Measurements from ENCODE around the gene NOP14.

The NOP14 gene

GRCh38 chr4:2943364-2944090, 19.7 kb downstream of the NOP14 start:
- TF ChIP-seq SPI1 (IDR thresholded peaks at IDR 0.05; ENCODE audit: borderline replicate concordance, low read depth) (no peak), POLR2AphosphoS5 (IDR thresholded peaks at IDR 0.05; ENCODE audit: low read depth) (no peak), GABPA (IDR thresholded peaks at IDR 0.05; ENCODE audit: low read depth) (no peak), REST (IDR thresholded peaks at IDR 0.05; ENCODE audit: insufficient replicate concordance, low read depth) (no peak)
- TF ChIP-seq, protein P1, sequence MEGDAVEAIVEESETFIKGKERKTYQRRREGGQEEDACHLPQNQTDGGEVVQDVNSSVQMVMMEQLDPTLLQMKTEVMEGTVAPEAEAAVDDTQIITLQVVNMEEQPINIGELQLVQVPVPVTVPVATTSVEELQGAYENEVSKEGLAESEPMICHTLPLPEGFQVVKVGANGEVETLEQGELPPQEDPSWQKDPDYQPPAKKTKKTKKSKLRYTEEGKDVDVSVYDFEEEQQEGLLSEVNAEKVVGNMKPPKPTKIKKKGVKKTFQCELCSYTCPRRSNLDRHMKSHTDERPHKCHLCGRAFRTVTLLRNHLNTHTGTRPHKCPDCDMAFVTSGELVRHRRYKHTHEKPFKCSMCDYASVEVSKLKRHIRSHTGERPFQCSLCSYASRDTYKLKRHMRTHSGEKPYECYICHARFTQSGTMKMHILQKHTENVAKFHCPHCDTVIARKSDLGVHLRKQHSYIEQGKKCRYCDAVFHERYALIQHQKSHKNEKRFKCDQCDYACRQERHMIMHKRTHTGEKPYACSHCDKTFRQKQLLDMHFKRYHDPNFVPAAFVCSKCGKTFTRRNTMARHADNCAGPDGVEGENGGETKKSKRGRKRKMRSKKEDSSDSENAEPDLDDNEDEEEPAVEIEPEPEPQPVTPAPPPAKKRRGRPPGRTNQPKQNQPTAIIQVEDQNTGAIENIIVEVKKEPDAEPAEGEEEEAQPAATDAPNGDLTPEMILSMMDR (IDR thresholded peaks at IDR 0.05; ENCODE audit: insufficient read depth, low read length), result no peak
- DNase-seq (ENCODE audit: low read depth in 1 of 2, low spot score in 1 of 2), result no peak
- H3K27me3 ChIP-seq (ENCODE audit: insufficient read depth, poor library complexity, severe bottlenecking), result no peaks in the 10 kb centered on the region

GRCh38 chr4:2942532-2943363, 20.5 kb downstream of the NOP14 start:
- Histone ChIP-seq H3K4me3 (replicated peaks; ENCODE audit: insufficient read depth, low read length) (no peak overlapping the region), H3K27ac (replicated peaks) (no peak overlapping the region), H3K27me3 (ENCODE audit: insufficient read depth, poor library complexity, severe bottlenecking) (no peaks in the 10 kb centered on the region)
- TF ChIP-seq REST (IDR thresholded peaks at IDR 0.05; ENCODE audit: insufficient replicate concordance, low read depth) (no peak), POLR2AphosphoS5 (IDR thresholded peaks at IDR 0.05; ENCODE audit: low read depth) (peak; percentile 59)
- DNase-seq (ENCODE audit: low read depth in 1 of 2, low spot score in 1 of 2), result no peak

More at GRCh38 chr4:2943364-2944090, 19.7 kb downstream of the NOP14 start:
- H3K4me3 ChIP-seq (replicated peaks; ENCODE audit: insufficient read depth, low read length), result no peak overlapping the region
- no peak overlapping the region for H3K27ac ChIP-seq (replicated peaks)

- Histone ChIP-seq H3K4me3 (replicated peaks; ENCODE audit: insufficient read depth, low read length) (no peak overlapping the region), H3K27ac (replicated peaks) (no peak overlapping the region), H3K27me3 (ENCODE audit: insufficient read depth, poor library complexity, severe bottlenecking) (no peaks in the 10 kb centered on the region)
- TF ChIP-seq REST (IDR thresholded peaks at IDR 0.05; ENCODE audit: insufficient replicate concordance, low read depth), result no peak
- no peak for TF ChIP-seq GABPA (IDR thresholded peaks at IDR 0.05; ENCODE audit: low read depth)
- no peak for TF ChIP-seq POLR2AphosphoS5 (IDR thresholded peaks at IDR 0.05; ENCODE audit: low read depth)
- no peak for TF ChIP-seq SPI1 (IDR thresholded peaks at IDR 0.05; ENCODE audit: borderline replicate concordance, low read depth)
- TF ChIP-seq, protein P1 (IDR thresholded peaks at IDR 0.05; ENCODE audit: insufficient read depth, low read length), result no peak
- DNase-seq (ENCODE audit: low read depth in 1 of 2, low spot score in 1 of 2), result no peak
Measured at GRCh38 chr4:2942037-2942531, 21.1 kb downstream of the NOP14 start.
